Mesenchymal stem cell (in vitro differentiated cells and primary cell): ENCODE data around the gene KSR1.
A peak's percentile ranks its signal among the peaks of the same experiment; 100 is the strongest.

ENCODE experiments used
- DNase-seq: peaks from one replicate; pipeline ENCODE4 v3.0.0-alpha.2; 2013
- H2AFZ ChIP-seq: one replicate; pipeline ENCODE4 v1.6.1; 2013; ENCODE audit warnings: low read depth, mild to moderate bottlenecking, control low read depth, inconsistent platforms, low read length, moderate library complexity
- H2AK5ac ChIP-seq: 2 replicates; pipeline ENCODE4 v1.6.1; 2013; ENCODE audit warnings: low read length, moderate library complexity, mild to moderate bottlenecking, inconsistent platforms; ENCODE audit not compliant: severe bottlenecking
- H2BK120ac ChIP-seq: one replicate; pipeline ENCODE4 v1.6.1; 2013; ENCODE audit warnings: low read depth, mild to moderate bottlenecking, inconsistent platforms, low read length, moderate library complexity
- H2BK12ac ChIP-seq, 2 experiments: one replicate each; pipeline ENCODE4 v1.6.1; 2013; ENCODE audit warnings: inconsistent platforms in 2 of 2, low read length in 2 of 2, mild to moderate bottlenecking in 2 of 2, moderate library complexity in 2 of 2, control low read depth in 1 of 2
- H2BK15ac ChIP-seq: one replicate; pipeline ENCODE4 v1.6.1; 2013; ENCODE audit warnings: mild to moderate bottlenecking, low read depth, inconsistent platforms; ENCODE audit not compliant: poor library complexity, severe bottlenecking
- H2BK5ac ChIP-seq: 2 replicates; pipeline ENCODE4 v1.6.1; 2013; ENCODE audit warnings: low read depth, mild to moderate bottlenecking, low read length, control low read depth, inconsistent platforms; ENCODE audit not compliant: poor library complexity, severe bottlenecking
- H3K14ac ChIP-seq, 2 experiments: one replicate each; pipeline ENCODE4 v1.6.1; 2013; ENCODE audit warnings: inconsistent platforms in 2 of 2, low read length in 2 of 2, control low read depth in 1 of 2, mild to moderate bottlenecking in 1 of 2, moderate library complexity in 1 of 2
- H3K18ac ChIP-seq, 2 experiments: one replicate each; pipeline ENCODE4 v1.6.1; 2013; ENCODE audit warnings: inconsistent platforms in 2 of 2, low read length in 2 of 2, control low read depth in 1 of 2, low read depth in 1 of 2, mild to moderate bottlenecking in 1 of 2
- H3K23ac ChIP-seq, 2 experiments: one replicate each; pipeline ENCODE4 v1.6.1; 2013; ENCODE audit warnings: inconsistent platforms in 2 of 2, low read length in 2 of 2, mild to moderate bottlenecking in 2 of 2, moderate library complexity in 2 of 2, control low read depth in 1 of 2
- H3K27ac ChIP-seq: 2 replicates; pipeline ENCODE4 v1.5.1; 2013; ENCODE audit warnings: mild to moderate bottlenecking, moderate library complexity, low read length, control low read depth, inconsistent platforms; ENCODE audit not compliant: poor library complexity, severe bottlenecking
- H3K27me3 ChIP-seq, 2 experiments: 2 replicates each; pipeline versions ENCODE4 v1.6.1 to v1.7.0; 2013; ENCODE audit warnings: low read length in 2 of 2, mild to moderate bottlenecking in 2 of 2, moderate library complexity in 2 of 2, control low read depth in 1 of 2, inconsistent platforms in 1 of 2; ENCODE audit not compliant: control insufficient read depth in 1 of 2, insufficient read depth in 1 of 2
- H3K36me3 ChIP-seq, 2 experiments: 2 replicates each; pipeline versions ENCODE4 v1.6.1 to v1.7.0; 2013; ENCODE audit warnings: low read length in 2 of 2, control low read depth in 1 of 2, inconsistent platforms in 1 of 2, low read depth in 1 of 2, mild to moderate bottlenecking in 1 of 2; ENCODE audit not compliant: insufficient read depth in 2 of 2, control insufficient read depth in 1 of 2
- H3K4ac ChIP-seq, 2 experiments: one replicate each; pipeline ENCODE4 v1.6.1; 2013; ENCODE audit warnings: inconsistent platforms in 2 of 2, low read length in 2 of 2, mild to moderate bottlenecking in 2 of 2, moderate library complexity in 2 of 2, control low read depth in 1 of 2, low read depth in 1 of 2
- H3K4me1 ChIP-seq: 2 replicates; pipeline ENCODE4 v1.6.1; 2013; ENCODE audit warnings: low read depth, low read length, control low read depth; ENCODE audit not compliant: control insufficient read depth, insufficient read depth
- H3K4me2 ChIP-seq: 2 replicates; pipeline ENCODE4 v1.6.1; 2013; ENCODE audit warnings: low read length, mild to moderate bottlenecking, inconsistent platforms; ENCODE audit not compliant: poor library complexity, severe bottlenecking
- H3K4me3 ChIP-seq, 2 experiments: 2 replicates each; pipeline versions ENCODE4 v1.5.1 to v1.7.0; 2013; ENCODE audit warnings: low read length in 2 of 2, mild to moderate bottlenecking in 2 of 2, control low read depth in 1 of 2, low read depth in 1 of 2; ENCODE audit not compliant: insufficient read depth in 1 of 2
- H3K79me1 ChIP-seq: replicated peaks from 2 replicates; pipeline ENCODE4 v1.6.1; 2013; ENCODE audit warnings: mild to moderate bottlenecking, control low read depth, low read length, inconsistent platforms; ENCODE audit not compliant: poor library complexity, severe bottlenecking
- H3K9ac ChIP-seq: 2 replicates; pipeline ENCODE4 v1.7.0; 2013; ENCODE audit warnings: mild to moderate bottlenecking, low read length, moderate library complexity
- H3K9me3 ChIP-seq: 2 replicates; pipeline ENCODE4 v1.7.0; 2013; ENCODE audit warnings: mild to moderate bottlenecking, low read length; ENCODE audit not compliant: control insufficient read depth
- H4K8ac ChIP-seq: one replicate; pipeline ENCODE4 v1.6.1; 2013; ENCODE audit warnings: inconsistent platforms, mild to moderate bottlenecking, low read length, moderate library complexity
- H4K91ac ChIP-seq: one replicate; pipeline ENCODE4 v1.6.1; 2013; ENCODE audit warnings: mild to moderate bottlenecking, low read length, inconsistent platforms
- WGBS: methylation state at CpG from one replicate; pipeline ENCODE4 v1.1.7; 2013; ENCODE audit warnings: mixed read lengths; 5-methylcytosine and 5-hydroxymethylcytosine counted together

KSR1 gene

GRCh38 chr17:27558341-27558740 lies 102.1 kb downstream of the KSR1 start:
- Histone ChIP-seq H3K4me2 (no peak overlapping the region), H3K9me3 (no peaks in the 10 kb centered on the region), H3K36me3 (peaks cover 0 to 19% of the 10 kb centered on the region in 2 experiments), H3K18ac (no peak overlapping the region), H3K27ac (no peak overlapping the region), H3K9ac (no peak overlapping the region), H2AK5ac (peak overlapping the region; percentile 35), H3K79me1 (peaks cover 31% of the 10 kb centered on the region), H4K8ac (no peak overlapping the region), H3K4ac (no peak overlapping the region), H2BK12ac (no peak overlapping the region), H2AFZ (no peak overlapping the region), H2BK5ac (no peak overlapping the region), H3K4me3 (no peak overlapping the region), H3K27me3 (no peaks in the 10 kb centered on the region), H3K4me1 (peaks cover 32% of the 10 kb centered on the region), H4K91ac (no peak overlapping the region), H2BK15ac (no peak overlapping the region), H3K23ac (no peak overlapping the region), H2BK120ac (no peak overlapping the region), H3K14ac (no peak overlapping the region)
- 84% methylated on average over 5 of the region's 5 CpGs for WGBS
- DNase-seq: no peak

- Histone ChIP-seq H3K4me1 (peaks cover 28% of the 10 kb centered on the region), H2AFZ (no peak overlapping the region), H3K4me2 (no peak overlapping the region), H3K23ac (no peak overlapping the region), H2BK15ac (no peak overlapping the region), H3K4ac (no peak overlapping the region), H3K9me3 (no peaks in the 10 kb centered on the region), H2AK5ac (no peak overlapping the region), H2BK5ac (no peak overlapping the region), H3K36me3 (peaks cover 0 to 19% of the 10 kb centered on the region in 2 experiments), H3K27ac (no peak overlapping the region), H3K14ac (no peak overlapping the region), H3K27me3 (no peaks in the 10 kb centered on the region), H2BK120ac (no peak overlapping the region), H3K18ac (no peak overlapping the region), H3K79me1 (peaks cover 33% of the 10 kb centered on the region), H4K8ac (no peak overlapping the region), H4K91ac (no peak overlapping the region), H3K9ac (peak overlapping the region; percentile 78), H2BK12ac (peak overlapping the region in 1 of 2 experiments; percentile 9), H3K4me3 (peak overlapping the region in 1 of 2 experiments; percentile 71)
- no peak for DNase-seq
- 95% methylated on average over 12 of the region's 12 CpGs for WGBS
Observed at GRCh38 chr17:27558842-27559505, 102.7 kb downstream of the KSR1 start.

GRCh38 chr17:27559506-27560481 lies 103.5 kb downstream of the KSR1 start:
- peak; percentile 85 for DNase-seq
- peak overlapping the region; percentile 59 for H2BK5ac ChIP-seq
- peak overlapping the region; percentile 60 for H2BK15ac ChIP-seq
- peak overlapping the region; percentile 55 for H3K27ac ChIP-seq
- H2AFZ ChIP-seq: no peak overlapping the region
- H3K18ac ChIP-seq: peak overlapping the region; percentile 25 to 55
- H3K4me1 ChIP-seq: peaks cover 25% of the 10 kb centered on the region
- WGBS: 61% methylated on average over 21 of the region's 22 CpGs
- peaks cover 0 to 19% of the 10 kb centered on the region in 2 experiments for H3K36me3 ChIP-seq
- peak overlapping the region; percentile 55 for H3K4me2 ChIP-seq
- peak overlapping the region; percentile 40 for H4K91ac ChIP-seq
- H3K79me1 ChIP-seq: peaks cover 34% of the 10 kb centered on the region
- peak overlapping the region in 1 of 2 experiments; percentile 71 for H3K4me3 ChIP-seq
- peak overlapping the region; percentile 6 to 67 for H2BK12ac ChIP-seq
- H3K9ac ChIP-seq: peak overlapping the region; percentile 78
- peak overlapping the region; percentile 45 for H2BK120ac ChIP-seq
- H4K8ac ChIP-seq: peak overlapping the region; percentile 59
- no peak overlapping the region for H3K23ac ChIP-seq
- H3K27me3 ChIP-seq: no peaks in the 10 kb centered on the region
- peak overlapping the region in 1 of 2 experiments; percentile 7 for H3K4ac ChIP-seq
- H3K9me3 ChIP-seq: no peaks in the 10 kb centered on the region
- H2AK5ac ChIP-seq: peak overlapping the region; percentile 4
- no peak overlapping the region for H3K14ac ChIP-seq

- Histone ChIP-seq H3K14ac (peak overlapping the region in 1 of 2 experiments; percentile 55), H2BK120ac (peak overlapping the region; percentile 45), H2BK5ac (no peak overlapping the region), H3K4me3 (peak overlapping the region in 1 of 2 experiments; percentile 71), H3K4me1 (peaks cover 25% of the 10 kb centered on the region), H3K79me1 (peaks cover 31% of the 10 kb centered on the region), H3K27me3 (no peaks in the 10 kb centered on the region), H3K36me3 (peaks cover 0 to 19% of the 10 kb centered on the region in 2 experiments), H3K9me3 (no peaks in the 10 kb centered on the region), H2BK15ac (peak overlapping the region; percentile 60), H3K18ac (peak overlapping the region; percentile 25 to 55), H3K23ac (no peak overlapping the region), H3K27ac (peak overlapping the region; percentile 55), H4K91ac (peak overlapping the region; percentile 40), H2AFZ (no peak overlapping the region), H3K9ac (peak overlapping the region; percentile 78), H4K8ac (peak overlapping the region; percentile 59), H3K4me2 (no peak overlapping the region), H3K4ac (peak overlapping the region in 1 of 2 experiments; percentile 7), H2BK12ac (peak overlapping the region; percentile 6 to 67), H2AK5ac (peak overlapping the region; percentile 2)
- WGBS: 97% methylated on average over 4 of the region's 4 CpGs
- no peak for DNase-seq
Observed at GRCh38 chr17:27560668-27561067, 104.4 kb downstream of the KSR1 start.
